Hepatocyte (in vitro differentiated cells): Measurements from ENCODE around the gene EPB41L1. TPM values are rescaled to one million over a fixed set of nuclear protein-coding genes. Genes with fewer than 3 reads are reported as not detected.

ENCODE experiments used
- DNase-seq: peaks from one replicate; pipeline ENCODE4 v3.0.0-alpha.2; 2016; ENCODE audit warnings: low spot score
- H2AFZ ChIP-seq: fragments of 200-600 bp; sonication (generic); 2 replicates; pipeline ENCODE4 v1.6.0; 2016; ENCODE audit warnings: antibody characterized with exemption, mild to moderate bottlenecking
- H3K27ac ChIP-seq: fragments of 200-600 bp; sonication (generic); 2 replicates; pipeline ENCODE4 v1.5.1; 2016; ENCODE audit warnings: mild to moderate bottlenecking
- H3K27me3 ChIP-seq: fragments of 200-600 bp; sonication (generic); 2 replicates; pipeline ENCODE4 v1.6.1; 2016
- H3K36me3 ChIP-seq: fragments of 200-600 bp; sonication (generic); replicated peaks from 2 replicates; pipeline ENCODE4 v1.5.1; 2016; ENCODE audit warnings: low read depth; ENCODE audit not compliant: insufficient read depth
- H3K4me1 ChIP-seq: fragments of 200-600 bp; sonication (generic); 2 replicates; pipeline ENCODE4 v1.5.1; 2016; ENCODE audit warnings: mild to moderate bottlenecking, moderate library complexity; ENCODE audit not compliant: insufficient read depth
- H3K4me2 ChIP-seq: fragments of 200-600 bp; sonication (generic); 2 replicates; pipeline ENCODE4 v1.6.0; 2016
- H3K4me3 ChIP-seq: fragments of 200-600 bp; sonication (generic); 2 replicates; pipeline ENCODE4 v1.5.1; 2016; ENCODE audit warnings: mild to moderate bottlenecking
- H3K79me2 ChIP-seq: fragments of 200-600 bp; sonication (generic); 2 replicates; pipeline ENCODE4 v1.6.0; 2017; ENCODE audit warnings: mild to moderate bottlenecking
- H3K9me2 ChIP-seq: fragments of 200-600 bp; sonication (generic); replicated peaks from 2 replicates; pipeline ENCODE4 v1.6.0; 2017; ENCODE audit warnings: mild to moderate bottlenecking; ENCODE audit not compliant: insufficient read depth
- H3K9me3 ChIP-seq: fragments of 200-600 bp; sonication (generic); 2 replicates; pipeline ENCODE4 v1.5.1; 2016; ENCODE audit warnings: low read depth, mild to moderate bottlenecking
- H4K20me1 ChIP-seq: fragments of 200-600 bp; sonication (generic); 2 replicates; pipeline ENCODE4 v1.6.0; 2016; ENCODE audit warnings: mild to moderate bottlenecking; ENCODE audit not compliant: insufficient read depth, poor library complexity, severe bottlenecking
- EZH2 ChIP-seq: fragments of 200-600 bp; sonication (generic); IDR thresholded peaks from 2 replicates; pipeline ENCODE4 v1.6.1; 2016; ENCODE audit warnings: antibody characterized with exemption, mild to moderate bottlenecking, borderline replicate concordance
- EZH2phosphoT487 ChIP-seq: fragments of 200-600 bp; sonication (generic); IDR thresholded peaks from one replicate; pipeline ENCODE4 v1.6.1; 2018; ENCODE audit warnings: antibody characterized with exemption, mild to moderate bottlenecking, low read depth, moderate library complexity; ENCODE audit not compliant: unreplicated experiment, severe bottlenecking
- WGBS: methylation state at CpG from one replicate; pipeline ENCODE4 v1.1.6; 2016; ENCODE audit warnings: low lambda C conversion rate; ENCODE audit errors: missing lambda C conversion rate; 5-methylcytosine and 5-hydroxymethylcytosine counted together
- polyA plus RNA-seq: library from polyadenylated mRNA; unstranded; fragments of >200 nt; fragmentation: Nextera tagmentation; extraction: Ambion mirVana; gene quantifications from 2 replicates; pipeline ENCODE4 v1.2.1, GENCODE V29; 2016
- total RNA-seq: library from RNA; depleted of rRNA; stranded (reverse); fragments of >200 nt; gene quantifications from 2 replicates; pipeline ENCODE4 v1.2.3, GENCODE V29; 2014
- TF ChIP-seq, protein P1 (sequence below): fragments of 200-600 bp; sonication (generic); IDR thresholded peaks from 2 replicates; pipeline ENCODE4 v1.5.1; 2016; ENCODE audit warnings: antibody characterized with exemption, mild to moderate bottlenecking; ENCODE audit not compliant: poor library complexity

EPB41L1 gene
- total and polyA plus RNA-seq, 2 experiments from 2014 or later, result 25.2 to 36.4 TPM

DNA sequence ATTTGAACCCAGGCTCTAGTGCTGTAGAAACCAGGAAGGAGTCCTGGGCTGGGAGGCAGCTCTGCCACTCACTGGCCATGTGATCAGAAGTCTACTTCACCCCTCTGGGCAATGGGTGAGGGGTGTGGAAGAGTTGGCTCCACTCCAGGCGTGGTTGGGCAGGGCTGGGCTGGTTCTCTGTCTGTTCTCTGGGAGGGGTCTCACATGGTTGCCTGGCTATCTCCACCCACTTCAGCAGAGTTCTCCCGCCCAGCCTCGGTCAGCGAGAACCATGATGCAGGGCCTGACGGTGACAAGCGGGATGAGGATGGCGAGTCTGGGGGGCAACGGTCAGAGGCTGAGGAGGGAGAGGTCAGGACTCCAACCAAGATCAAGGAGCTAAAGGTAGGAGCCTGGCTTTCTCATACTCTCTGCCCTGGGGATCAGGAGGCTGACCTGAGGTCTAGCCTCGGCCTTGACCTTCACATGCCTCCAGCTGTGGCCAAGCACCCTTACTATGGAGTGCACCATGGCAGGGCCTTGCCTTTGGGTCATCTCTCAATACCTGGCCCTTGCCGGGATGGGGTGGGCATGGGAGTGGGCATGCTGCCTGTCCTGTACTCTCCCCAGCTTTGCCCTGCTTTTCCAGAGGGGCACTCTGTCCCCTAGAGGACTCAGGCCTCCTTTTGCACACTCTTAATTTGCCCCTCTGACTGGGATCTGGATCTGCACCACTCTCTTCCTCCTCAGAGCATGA is 39.6 kb downstream of the EPB41L1 start:
- Histone ChIP-seq H3K9me2 (no peaks in the 10 kb centered on the region), H2AFZ (no peak overlapping the region), H3K36me3 (no peaks in the 10 kb centered on the region), H3K9me3 (no peaks in the 10 kb centered on the region), H3K79me2 (no peaks in the 10 kb centered on the region), H3K4me3 (no peak overlapping the region), H3K27ac (no peak overlapping the region), H3K4me2 (no peak overlapping the region), H3K4me1 (no peaks in the 10 kb centered on the region), H3K27me3 (no peaks in the 10 kb centered on the region), H4K20me1 (no peaks in the 10 kb centered on the region)
- TF ChIP-seq EZH2 (no peak), EZH2phosphoT487 (no peak)
- TF ChIP-seq, protein P1, sequence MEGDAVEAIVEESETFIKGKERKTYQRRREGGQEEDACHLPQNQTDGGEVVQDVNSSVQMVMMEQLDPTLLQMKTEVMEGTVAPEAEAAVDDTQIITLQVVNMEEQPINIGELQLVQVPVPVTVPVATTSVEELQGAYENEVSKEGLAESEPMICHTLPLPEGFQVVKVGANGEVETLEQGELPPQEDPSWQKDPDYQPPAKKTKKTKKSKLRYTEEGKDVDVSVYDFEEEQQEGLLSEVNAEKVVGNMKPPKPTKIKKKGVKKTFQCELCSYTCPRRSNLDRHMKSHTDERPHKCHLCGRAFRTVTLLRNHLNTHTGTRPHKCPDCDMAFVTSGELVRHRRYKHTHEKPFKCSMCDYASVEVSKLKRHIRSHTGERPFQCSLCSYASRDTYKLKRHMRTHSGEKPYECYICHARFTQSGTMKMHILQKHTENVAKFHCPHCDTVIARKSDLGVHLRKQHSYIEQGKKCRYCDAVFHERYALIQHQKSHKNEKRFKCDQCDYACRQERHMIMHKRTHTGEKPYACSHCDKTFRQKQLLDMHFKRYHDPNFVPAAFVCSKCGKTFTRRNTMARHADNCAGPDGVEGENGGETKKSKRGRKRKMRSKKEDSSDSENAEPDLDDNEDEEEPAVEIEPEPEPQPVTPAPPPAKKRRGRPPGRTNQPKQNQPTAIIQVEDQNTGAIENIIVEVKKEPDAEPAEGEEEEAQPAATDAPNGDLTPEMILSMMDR, result no peak
- no peak for DNase-seq
- WGBS, result 95% methylated on average over 10 of the region's 10 CpGs

DNA sequence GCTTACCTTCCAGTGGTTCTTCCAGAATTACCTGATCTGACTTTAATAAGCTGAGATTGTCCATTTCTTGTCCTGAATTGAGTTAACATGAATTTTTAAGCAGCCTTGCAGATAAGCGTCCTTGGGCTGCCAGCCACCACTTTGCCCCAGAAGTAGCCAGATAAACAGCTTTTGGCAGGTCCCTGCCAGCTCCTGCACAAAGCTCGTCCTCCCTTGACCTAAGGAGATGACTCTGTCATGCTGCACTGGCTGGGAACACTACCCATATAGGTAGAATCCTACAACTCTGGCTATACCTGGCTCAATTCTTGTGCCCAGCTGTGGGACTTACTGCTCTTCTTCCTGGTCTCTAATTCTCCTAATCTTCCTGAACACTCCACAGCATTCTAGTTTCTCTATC is 42.1 kb downstream of the EPB41L1 start:
- Histone ChIP-seq H3K36me3 (no peaks in the 10 kb centered on the region), H3K27ac (no peak overlapping the region), H3K79me2 (no peaks in the 10 kb centered on the region), H3K4me1 (no peaks in the 10 kb centered on the region), H3K4me2 (no peak overlapping the region), H3K4me3 (no peak overlapping the region), H4K20me1 (no peaks in the 10 kb centered on the region), H3K27me3 (no peaks in the 10 kb centered on the region), H3K9me3 (no peaks in the 10 kb centered on the region), H3K9me2 (no peaks in the 10 kb centered on the region), H2AFZ (no peak overlapping the region)
- TF ChIP-seq, protein P1, result no peak
- TF ChIP-seq EZH2, result no peak
- no peak for TF ChIP-seq EZH2phosphoT487
- DNase-seq, result no peak
- 87% methylated on average over 2 of the region's 2 CpGs for WGBS

DNA sequence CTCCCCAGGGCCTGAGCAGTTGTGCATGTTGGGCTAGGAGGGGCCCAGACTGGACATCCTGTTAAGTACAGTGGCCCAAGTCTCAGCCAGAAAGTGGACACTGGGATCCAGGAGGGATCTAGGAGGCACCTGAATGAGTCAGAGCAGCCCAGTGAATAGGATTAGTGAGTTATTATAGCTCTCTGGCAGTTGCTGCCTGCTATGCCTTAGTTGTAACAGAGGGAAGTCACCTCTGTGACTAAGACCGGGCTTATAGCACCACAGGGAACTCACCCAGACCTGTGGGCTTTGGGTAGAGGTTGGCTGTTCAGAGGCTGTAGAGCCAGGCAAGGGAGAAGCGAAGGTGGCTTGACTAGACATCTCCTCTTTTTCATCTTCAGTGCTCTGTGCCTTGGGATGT is 42.7 kb downstream of the EPB41L1 start:
- Histone ChIP-seq H3K4me2 (no peak overlapping the region), H3K27ac (no peak overlapping the region), H3K27me3 (no peaks in the 10 kb centered on the region), H4K20me1 (no peaks in the 10 kb centered on the region), H3K4me1 (no peaks in the 10 kb centered on the region), H3K9me3 (no peaks in the 10 kb centered on the region), H3K4me3 (no peak overlapping the region), H3K79me2 (no peaks in the 10 kb centered on the region), H3K9me2 (no peaks in the 10 kb centered on the region), H3K36me3 (no peaks in the 10 kb centered on the region), H2AFZ (no peak overlapping the region)
- WGBS, result 89% methylated on average over 2 of the region's 2 CpGs
- TF ChIP-seq, protein P1, result no peak
- TF ChIP-seq EZH2 (no peak), EZH2phosphoT487 (no peak)
- DNase-seq, result no peak
